HL-60 (cell line): ENCODE data around the gene MUC5AC.

Experiments
- DNase-seq, 2 experiments: peaks; one replicate each; pipeline ENCODE4 v3.0.0-alpha.2; 2010 to 2020; ENCODE audit warnings: low read depth in 1 of 2, low spot score in 1 of 2
- H3K27ac ChIP-seq: fragments of 250-450 bp; sonication (Bioruptor Pico); replicated peaks from 2 replicates; pipeline ENCODE4 v1.5.1; 2020; ENCODE audit warnings: mild to moderate bottlenecking, moderate library complexity
- H3K27me3 ChIP-seq: fragments of 250-450 bp; sonication (Bioruptor Pico); 2 replicates; pipeline ENCODE4 v1.5.1; 2021; ENCODE audit warnings: mild to moderate bottlenecking, moderate library complexity; ENCODE audit not compliant: insufficient read depth, poor library complexity, severe bottlenecking
- H3K4me3 ChIP-seq: replicated peaks from 2 replicates; pipeline ENCODE4 v1.5.1; 2011; ENCODE audit warnings: mild to moderate bottlenecking, control low read depth, low read length; ENCODE audit not compliant: insufficient read depth
- CTCF ChIP-seq: IDR thresholded peaks from one replicate; pipeline ENCODE4 v1.5.1; 2011; ENCODE audit warnings: low read length, control low read depth, inconsistent platforms; ENCODE audit not compliant: insufficient read depth
- GABPA ChIP-seq: IDR thresholded peaks from 2 replicates; pipeline ENCODE4 v1.6.1; 2012; ENCODE audit warnings: low read depth
- POLR2AphosphoS5 ChIP-seq: IDR thresholded peaks from 2 replicates; pipeline ENCODE4 v1.6.1; 2012; ENCODE audit warnings: low read depth
- REST ChIP-seq: IDR thresholded peaks from 2 replicates; pipeline ENCODE4 v1.6.1; 2012; ENCODE audit warnings: low read depth; ENCODE audit not compliant: insufficient replicate concordance
- SPI1 ChIP-seq: IDR thresholded peaks from 2 replicates; pipeline ENCODE4 v1.6.1; 2012; ENCODE audit warnings: low read depth, mild to moderate bottlenecking, borderline replicate concordance

Gene MUC5AC

GRCh38 chr11:1235306-1235900 lies 77.7 kb downstream of the MUC5AC start:
- no peak overlapping the region for H3K4me3 ChIP-seq

GRCh38 chr11:1235901-1236315 lies 78.2 kb downstream of the MUC5AC start:
- no peak overlapping the region for H3K27ac ChIP-seq
- H3K27me3 ChIP-seq: peaks cover 4% of the 10 kb centered on the region
- TF ChIP-seq SPI1 (no peak), CTCF (no peak), POLR2AphosphoS5 (no peak), GABPA (no peak), REST (no peak)
- H3K4me3 ChIP-seq: no peak overlapping the region
- DNase-seq: no peak

More at GRCh38 chr11:1235306-1235900, 77.7 kb downstream of the MUC5AC start:
- peaks cover 4% of the 10 kb centered on the region for H3K27me3 ChIP-seq
- no peak for DNase-seq
- TF ChIP-seq REST: no peak
- TF ChIP-seq CTCF: no peak
- no peak for TF ChIP-seq GABPA
- no peak for TF ChIP-seq SPI1
- TF ChIP-seq POLR2AphosphoS5: no peak
- no peak overlapping the region for H3K27ac ChIP-seq

- TF ChIP-seq SPI1 (no peak), POLR2AphosphoS5 (no peak), CTCF (no peak), REST (no peak), GABPA (no peak)
- H3K4me3 ChIP-seq: no peak overlapping the region
- peaks cover 3% of the 10 kb centered on the region for H3K27me3 ChIP-seq
- no peak overlapping the region for H3K27ac ChIP-seq
- DNase-seq: no peak
These were observed 78.8 kb downstream of the MUC5AC start for GRCh38 chr11:1236316-1237127.
